ENCODE measurements around the gene WWC1. TPM values are rescaled to one million over a fixed set of nuclear protein-coding genes. Genes with fewer than 3 reads are reported as not detected.

The WWC1 gene
- total RNA-seq, 1 experiment from 2014 or later = 52.6 TPM

- Histone ChIP-seq H3K27me3 (ENCODE audit: insufficient read depth, low read length) (no peaks in the 10 kb centered on the region), H3K4me3 (replicated peaks in 1 of 2; ENCODE audit: low read depth in 1 of 2, low read length in 2 of 2) (peak overlapping the region in 1 of 2 experiments; percentile 40; a peak in 2 of 4 replicates), H3K9me3 (ENCODE audit: control insufficient read depth in 1 of 2, insufficient read depth in 1 of 2, low read depth in 1 of 2, low read length in 2 of 2) (no peaks in the 10 kb centered on the region), H4K20me1 (ENCODE audit: insufficient read depth) (peaks cover 2% of the 10 kb centered on the region; the same call in 1 of the 2 replicates), H3K36me3 (ENCODE audit: control insufficient read depth in 1 of 2, insufficient read depth in 2 of 2, low read length in 2 of 2) (no peaks in the 10 kb centered on the region; a peak in 1 of 4 replicates), H3K4me1 (ENCODE audit: control insufficient read depth in 1 of 2, insufficient read depth in 2 of 2, low read length in 2 of 2) (peaks cover 49 to 81% of the 10 kb centered on the region in 2 experiments), H3K4me2 (ENCODE audit: low read length) (peak overlapping the region; percentile 68), H3K9ac (ENCODE audit: low read length) (peak overlapping the region; percentile 41), H3K9me2 (ENCODE audit: insufficient read depth) (no peaks in the 10 kb centered on the region), H3K27ac (ENCODE audit: low read depth, low read length) (peak overlapping the region; percentile 58), H2AFZ (ENCODE audit: low read depth, low read length, poor library complexity, severe bottlenecking) (no peak overlapping the region), H3K79me2 (ENCODE audit: insufficient read depth, low read length) (peaks cover 83% of the 10 kb centered on the region)
- BruUV-seq (replicated peaks) = no TSS peak
- ChIA-PET POLR2A (interaction anchor here (0.6 to 2.9 kb wide), 2 partner anchors 8 to 122 kb away, joined by 3 to 16 read pairs; partner anchors contain the start of gene WWC1), CTCF (interaction anchor here (0.7 to 1.4 kb wide), 3 partner anchors 8 to 121 kb away, joined by 3 to 6 read pairs (median 3); no protein-coding TSS in a partner anchor), RAD21 (ENCODE audit: low non-redundant PET in 1 of 2, low total read pairs in 2 of 2, uncharacterized antibody in 2 of 2, unreplicated experiment in 2 of 2) (interaction anchor here in 1 of 2 experiments (1.0 kb wide), 1 partner anchor 8 kb away, joined by 4 read pairs; no protein-coding TSS in a partner anchor)
- no peak for DNase-seq (ENCODE audit: low read depth, low spot score)
- no peak for ATAC-seq
- TF ChIP-seq EZH2phosphoT487 (IDR thresholded peaks at IDR 0.05; ENCODE audit: borderline replicate concordance) = no peak
- TF ChIP-seq SRF (IDR thresholded peaks at IDR 0.05; ENCODE audit: low read depth) = no peak
- no peak for TF ChIP-seq SP1 (IDR thresholded peaks at IDR 0.05; ENCODE audit: low read depth)
- TF ChIP-seq ZBTB33 (IDR thresholded peaks at IDR 0.05; ENCODE audit: extremely low read depth, insufficient replicate concordance, low read length) = no peak
- TF ChIP-seq SIN3A (IDR thresholded peaks at IDR 0.05; ENCODE audit: low read depth) = no peak
- no peak for TF ChIP-seq EZH2 (IDR thresholded peaks at IDR 0.05)
- TF ChIP-seq MAX (IDR thresholded peaks at IDR 0.05) = no peak
- intact Hi-C loops (cut with micrococcal nuclease) = loop anchor here (10.0 kb wide), 1 partner anchor 274 kb away; the partner anchor contains the start of gene PANK3
These were observed 9.1 kb downstream of the WWC1 start for GRCh38 chr5:168300326-168301182.
